IMR-90 (cell line): Measurements from ENCODE around the gene RAD23B.

Experiments used
- BHLHE40 ChIP-seq: fragments of 150-350 bp; IDR thresholded peaks from 2 replicates; pipeline ENCODE4 v1.6.1; 2016; ENCODE audit warnings: mild to moderate bottlenecking, low read depth, low read length
- CHD1 ChIP-seq: IDR thresholded peaks from 2 replicates; pipeline ENCODE4 v1.6.1; 2012; ENCODE audit warnings: low read depth, low read length, improper control_type of control experiment
- MXI1 ChIP-seq: IDR thresholded peaks from 2 replicates; pipeline ENCODE4 v1.6.1; 2012; ENCODE audit warnings: low read depth, mild to moderate bottlenecking, low read length, moderate library complexity, borderline replicate concordance
- POLR2A ChIP-seq: IDR thresholded peaks from 2 replicates; pipeline ENCODE4 v1.6.1; 2012; ENCODE audit warnings: mild to moderate bottlenecking, low read depth, low read length
- SMC3 ChIP-seq: fragments of 150-350 bp; IDR thresholded peaks from 2 replicates; pipeline ENCODE4 v1.6.1; 2016; ENCODE audit warnings: low read depth, mild to moderate bottlenecking, antibody characterized with exemption, low read length, moderate library complexity
- TF ChIP-seq, protein P1 (sequence below): conservative IDR thresholded peaks from 2 replicates; pipeline ENCODE4 v1.5.1; 2012; ENCODE audit warnings: mild to moderate bottlenecking, low read depth, low read length, improper control_type of control experiment
- TF ChIP-seq, protein P2 (sequence below): fragments of 150-350 bp; IDR thresholded peaks from 2 replicates; pipeline ENCODE4 v1.6.1; 2017; ENCODE audit warnings: mild to moderate bottlenecking, antibody characterized with exemption, low read length, low read depth

DNA sequence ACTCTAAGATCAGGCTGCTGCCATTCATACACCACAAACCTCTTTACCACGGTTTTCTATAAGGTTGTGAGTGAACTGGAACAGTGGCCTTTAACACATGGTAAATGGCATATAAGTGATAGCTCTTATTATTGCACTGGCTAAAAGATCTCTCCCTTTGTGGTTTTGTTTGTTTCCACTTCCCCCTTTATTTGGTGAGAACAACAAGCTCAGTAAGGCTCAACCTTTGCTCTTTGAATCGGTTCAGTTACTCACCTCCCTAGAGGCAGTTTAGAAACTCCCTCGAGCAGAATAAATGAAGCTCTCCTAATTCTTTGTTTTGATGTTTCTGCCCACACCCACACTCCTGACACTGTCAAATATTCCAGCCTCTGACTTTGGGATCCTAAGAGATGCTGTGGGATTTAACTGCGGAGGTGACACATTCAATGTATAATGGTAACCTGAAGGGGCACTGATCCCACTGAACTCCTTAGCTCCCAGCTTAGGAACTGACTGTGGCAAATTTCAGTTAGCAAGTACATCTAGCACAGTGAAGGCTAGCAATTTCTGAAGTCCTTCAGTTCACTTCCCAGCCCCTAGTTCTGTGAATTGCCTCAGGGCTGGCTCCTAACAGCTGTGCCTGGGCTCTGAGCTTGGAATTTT, 22.5 kb upstream of the RAD23B start:
- TF ChIP-seq POLR2A: no peak
- TF ChIP-seq, protein P1, sequence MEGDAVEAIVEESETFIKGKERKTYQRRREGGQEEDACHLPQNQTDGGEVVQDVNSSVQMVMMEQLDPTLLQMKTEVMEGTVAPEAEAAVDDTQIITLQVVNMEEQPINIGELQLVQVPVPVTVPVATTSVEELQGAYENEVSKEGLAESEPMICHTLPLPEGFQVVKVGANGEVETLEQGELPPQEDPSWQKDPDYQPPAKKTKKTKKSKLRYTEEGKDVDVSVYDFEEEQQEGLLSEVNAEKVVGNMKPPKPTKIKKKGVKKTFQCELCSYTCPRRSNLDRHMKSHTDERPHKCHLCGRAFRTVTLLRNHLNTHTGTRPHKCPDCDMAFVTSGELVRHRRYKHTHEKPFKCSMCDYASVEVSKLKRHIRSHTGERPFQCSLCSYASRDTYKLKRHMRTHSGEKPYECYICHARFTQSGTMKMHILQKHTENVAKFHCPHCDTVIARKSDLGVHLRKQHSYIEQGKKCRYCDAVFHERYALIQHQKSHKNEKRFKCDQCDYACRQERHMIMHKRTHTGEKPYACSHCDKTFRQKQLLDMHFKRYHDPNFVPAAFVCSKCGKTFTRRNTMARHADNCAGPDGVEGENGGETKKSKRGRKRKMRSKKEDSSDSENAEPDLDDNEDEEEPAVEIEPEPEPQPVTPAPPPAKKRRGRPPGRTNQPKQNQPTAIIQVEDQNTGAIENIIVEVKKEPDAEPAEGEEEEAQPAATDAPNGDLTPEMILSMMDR: no peak
- no peak for TF ChIP-seq BHLHE40
- no peak for TF ChIP-seq MXI1
- no peak for TF ChIP-seq SMC3
- TF ChIP-seq CHD1: no peak
- TF ChIP-seq, protein P2, sequence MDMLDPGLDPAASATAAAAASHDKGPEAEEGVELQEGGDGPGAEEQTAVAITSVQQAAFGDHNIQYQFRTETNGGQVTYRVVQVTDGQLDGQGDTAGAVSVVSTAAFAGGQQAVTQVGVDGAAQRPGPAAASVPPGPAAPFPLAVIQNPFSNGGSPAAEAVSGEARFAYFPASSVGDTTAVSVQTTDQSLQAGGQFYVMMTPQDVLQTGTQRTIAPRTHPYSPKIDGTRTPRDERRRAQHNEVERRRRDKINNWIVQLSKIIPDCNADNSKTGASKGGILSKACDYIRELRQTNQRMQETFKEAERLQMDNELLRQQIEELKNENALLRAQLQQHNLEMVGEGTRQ: no peak
